H1 (cell line): ENCODE measurements around the gene OR5A1. TPM values are rescaled to one million over a fixed set of nuclear protein-coding genes. Genes with fewer than 3 reads are reported as not detected.

Source experiments
- CTCF ChIA-PET: fragments of 300-600 bp; sonication (Branson Sonifier 250); formaldehyde crosslinking; loops from one replicate; lab custom pipeline; 2021; ENCODE audit not compliant: partially characterized antibody; lab: Charles Lee
- POLR2A ChIA-PET: fragments of 300-600 bp; sonication (Branson Sonifier 250); formaldehyde crosslinking; loops from one replicate; lab custom pipeline; 2021; ENCODE audit warnings: inconsistent platforms; ENCODE audit not compliant: partially characterized antibody; lab: Charles Lee
- DNase-seq, 2 experiments: peaks; one replicate each; pipeline versions ENCODE4 v3.0.0 to v3.0.0-alpha.2; 2010 to 2022; ENCODE audit warnings: low spot score in 2 of 2, low read depth in 1 of 2, mixed read lengths in 1 of 2
- FAIRE-seq: peaks from 2 replicates; lab custom pipeline; 2011; peaks lifted over from hg19 to GRCh38; lab: Jason Lieb, UNC
- H2AFZ ChIP-seq: 2 replicates; pipeline ENCODE4 v1.8.1; 2012; ENCODE audit warnings: low read length, inconsistent platforms
- H2AK5ac ChIP-seq: 2 replicates; pipeline ENCODE4 v1.6.1; 2013; ENCODE audit warnings: low read depth, low read length
- H2BK120ac ChIP-seq: replicated peaks from 2 replicates; pipeline ENCODE3; 2013; ENCODE audit warnings: low read depth, low read length, inconsistent platforms
- H2BK12ac ChIP-seq: 2 replicates; pipeline ENCODE4 v1.6.1; 2013; ENCODE audit warnings: low read depth, low read length
- H2BK15ac ChIP-seq: 2 replicates; pipeline ENCODE4 v1.6.1; 2013; ENCODE audit warnings: low read length
- H2BK20ac ChIP-seq: 2 replicates; pipeline ENCODE4 v1.6.1; 2013; ENCODE audit warnings: low read length
- H2BK5ac ChIP-seq: 2 replicates; pipeline ENCODE4 v1.6.1; 2013; ENCODE audit warnings: low read depth, low read length
- H3K14ac ChIP-seq: 2 replicates; pipeline ENCODE4 v1.6.1; 2013; ENCODE audit warnings: inconsistent platforms; ENCODE audit not compliant: insufficient read length
- H3K18ac ChIP-seq: 2 replicates; pipeline ENCODE4 v1.6.1; 2013; ENCODE audit warnings: low read length; ENCODE audit errors: extremely low read depth
- H3K23ac ChIP-seq: 2 replicates; pipeline ENCODE4 v1.6.1; 2013; ENCODE audit warnings: inconsistent platforms; ENCODE audit not compliant: insufficient read length
- H3K23me2 ChIP-seq: 2 replicates; pipeline ENCODE4 v1.6.1; 2013; ENCODE audit warnings: low read depth, low read length
- H3K27ac ChIP-seq: 2 replicates; pipeline ENCODE4 v1.6.1; 2011; ENCODE audit warnings: low read depth, low read length, inconsistent platforms
- H3K27me3 ChIP-seq, 4 experiments: replicated peaks in 1 of 4; 1 replicate in 1 of 4; 2 replicates in 3 of 4; pipeline versions ENCODE4 v1.6.1 to v1.8.1; 2011 to 2013; ENCODE audit warnings: low read length in 3 of 4, mild to moderate bottlenecking in 3 of 4, inconsistent platforms in 2 of 4, mixed read lengths in 2 of 4, moderate library complexity in 1 of 4; ENCODE audit not compliant: control insufficient read depth in 3 of 4, insufficient read depth in 3 of 4; ENCODE audit errors: extremely low read depth in 1 of 4
- H3K36me3 ChIP-seq, 4 experiments: 2 replicates each; pipeline versions ENCODE4 v1.6.1 to v1.8.1; 2011 to 2013; ENCODE audit warnings: mild to moderate bottlenecking in 4 of 4, low read length in 3 of 4, moderate library complexity in 2 of 4, control low read depth in 1 of 4, inconsistent platforms in 1 of 4; ENCODE audit not compliant: insufficient read depth in 4 of 4, control insufficient read depth in 2 of 4
- H3K4ac ChIP-seq: replicated peaks from 2 replicates; pipeline ENCODE3; 2013; ENCODE audit warnings: low read length, low read depth, mixed read lengths, inconsistent platforms; ENCODE audit not compliant: insufficient read length
- H3K4me1 ChIP-seq, 4 experiments: replicated peaks in 1 of 4; 1 replicate in 1 of 4; 2 replicates in 3 of 4; pipeline versions ENCODE4 v1.6.1 to v1.8.1; 2011 to 2013; ENCODE audit warnings: low read length in 3 of 4, inconsistent platforms in 2 of 4, mixed read lengths in 1 of 4; ENCODE audit not compliant: insufficient read depth in 4 of 4, control insufficient read depth in 3 of 4
- H3K4me2 ChIP-seq, 2 experiments: 2 replicates each; pipeline versions ENCODE4 v1.6.1 to v1.8.1; 2011 to 2013; ENCODE audit warnings: low read depth in 2 of 2, low read length in 2 of 2, control low read depth in 1 of 2, inconsistent platforms in 1 of 2, mild to moderate bottlenecking in 1 of 2; ENCODE audit not compliant: insufficient read depth in 1 of 2
- H3K4me3 ChIP-seq, 4 experiments: fragments of 200-600, 300-600 bp in 1 of 4; sonication (generic), shearing (Covaris generic), sonication (Bioruptor Twin) in 1 of 4; 2 replicates each; pipeline versions ENCODE4 v1.5.1 to v1.8.1; 2011 to 2016; ENCODE audit warnings: low read length in 4 of 4, low read depth in 3 of 4, control low read depth in 2 of 4, inconsistent platforms in 2 of 4, mild to moderate bottlenecking in 2 of 4, mixed read lengths in 1 of 4, moderate library complexity in 1 of 4; ENCODE audit not compliant: insufficient read depth in 2 of 4; ENCODE audit errors: extremely low read depth in 1 of 4
- H3K56ac ChIP-seq: replicated peaks from 2 replicates; pipeline ENCODE3; 2013; ENCODE audit warnings: low read depth, mild to moderate bottlenecking, mixed read lengths, low read length, inconsistent platforms; ENCODE audit not compliant: insufficient read length
- H3K79me1 ChIP-seq: 2 replicates; pipeline ENCODE4 v1.6.1; 2013; ENCODE audit warnings: low read depth, low read length, control low read depth
- H3K79me2 ChIP-seq, 2 experiments: 2 replicates each; pipeline versions ENCODE4 v1.6.1 to v1.8.1; 2012 to 2013; ENCODE audit warnings: low read length in 2 of 2, mild to moderate bottlenecking in 2 of 2, inconsistent platforms in 1 of 2; ENCODE audit not compliant: insufficient read depth in 2 of 2, control insufficient read depth in 1 of 2
- H3K9ac ChIP-seq, 4 experiments: replicated peaks in 1 of 4; 1 replicate in 1 of 4; 2 replicates in 3 of 4; pipeline versions ENCODE4 v1.6.1 to v1.8.1; 2011 to 2013; ENCODE audit warnings: low read depth in 3 of 4, low read length in 3 of 4, control low read depth in 2 of 4, mild to moderate bottlenecking in 2 of 4, moderate library complexity in 2 of 4, inconsistent platforms in 1 of 4; ENCODE audit errors: extremely low read depth in 1 of 4
- H3K9me3 ChIP-seq, 2 experiments: 2 replicates each; pipeline versions ENCODE4 v1.6.1 to v1.8.1; 2012 to 2013; ENCODE audit warnings: mild to moderate bottlenecking in 2 of 2, moderate library complexity in 2 of 2, control low read depth in 1 of 2, inconsistent platforms in 1 of 2, low read depth in 1 of 2, low read length in 1 of 2, mixed read lengths in 1 of 2; ENCODE audit not compliant: insufficient read depth in 2 of 2
- H4K20me1 ChIP-seq, 2 experiments: replicated peaks in 1 of 2; 2 replicates each; pipeline versions ENCODE3 to v1.8.1; 2011 to 2013; ENCODE audit warnings: inconsistent platforms in 2 of 2, low read length in 2 of 2, mild to moderate bottlenecking in 1 of 2; ENCODE audit not compliant: insufficient read depth in 2 of 2, control insufficient read depth in 1 of 2
- H4K5ac ChIP-seq: 2 replicates; pipeline ENCODE4 v1.6.1; 2013; ENCODE audit warnings: low read length, low read depth, mixed read lengths, inconsistent platforms; ENCODE audit not compliant: insufficient read length
- H4K8ac ChIP-seq: 2 replicates; pipeline ENCODE4 v1.8.0; 2013; ENCODE audit warnings: mild to moderate bottlenecking, moderate library complexity, low read length, inconsistent platforms; ENCODE audit not compliant: insufficient read depth; ENCODE audit errors: extremely low read depth
- H4K91ac ChIP-seq: replicated peaks from 2 replicates; pipeline ENCODE3; 2013; ENCODE audit warnings: low read length, mixed read lengths, inconsistent platforms; ENCODE audit not compliant: insufficient read length
- CBX8 ChIP-seq: fragments of 300-800, 300-1000 bp; sonication (generic); IDR thresholded peaks from 2 replicates; pipeline ENCODE4 v1.7.1; 2016; ENCODE audit warnings: low read depth, low read length, borderline replicate concordance
- CHD1 ChIP-seq: IDR thresholded peaks from 2 replicates; pipeline ENCODE4 v1.6.1; 2012; ENCODE audit warnings: low read depth, low read length, improper control_type of control experiment
- CREB1 ChIP-seq: IDR thresholded peaks from 2 replicates; pipeline ENCODE4 v1.6.1; 2012; ENCODE audit warnings: inconsistent platforms
- EP300 ChIP-seq, 2 experiments: IDR thresholded peaks; 1 replicate in 1 of 2; 2 replicates in 1 of 2; pipeline ENCODE4 v1.6.1; 2011 to 2012; ENCODE audit warnings: low read depth in 2 of 2, low read length in 2 of 2, mild to moderate bottlenecking in 2 of 2, borderline replicate concordance in 1 of 2, inconsistent platforms in 1 of 2, moderate library complexity in 1 of 2
- JUN ChIP-seq: IDR thresholded peaks from 2 replicates; pipeline ENCODE4 v1.6.1; 2011; ENCODE audit warnings: low read depth, mild to moderate bottlenecking, improper control_type of control experiment, low read length
- JUND ChIP-seq: IDR thresholded peaks from 2 replicates; pipeline ENCODE4 v1.6.1; 2011; ENCODE audit warnings: mild to moderate bottlenecking, improper control_type of control experiment, low read length
- KDM5A ChIP-seq: fragments of 200-600 bp; IDR thresholded peaks from 2 replicates; pipeline ENCODE4 v1.7.1; 2012; ENCODE audit warnings: mild to moderate bottlenecking, low read length, inconsistent platforms, mixed read lengths
- NRF1 ChIP-seq: IDR thresholded peaks from 2 replicates; pipeline ENCODE4 v1.6.1; 2011; ENCODE audit warnings: mild to moderate bottlenecking, low read depth, low read length, improper control_type of control experiment
- PHF8 ChIP-seq: fragments of 200-600 bp; sonication (generic); conservative IDR thresholded peaks from 2 replicates; pipeline ENCODE4 v1.7.1; 2012; ENCODE audit warnings: low read depth, mild to moderate bottlenecking, inconsistent platforms, low read length, moderate library complexity
- TAF1 ChIP-seq: IDR thresholded peaks from 2 replicates; pipeline ENCODE4 v1.6.1; 2011; ENCODE audit warnings: mild to moderate bottlenecking, low read depth, low read length
- TBP ChIP-seq: IDR thresholded peaks from 2 replicates; pipeline ENCODE4 v1.6.1; 2011; ENCODE audit warnings: low read depth, low read length, improper control_type of control experiment
- YY1 ChIP-seq: IDR thresholded peaks from 2 replicates; pipeline ENCODE4 v1.6.1; 2011; ENCODE audit warnings: low read depth, mild to moderate bottlenecking, low read length
- WGBS, 2 experiments: shearing (Covaris generic) in 1 of 2; methylation state at CpG; one replicate each; pipeline versions ENCODE4 v1.1.6 to v1.1.7; 2013 to 2015; ENCODE audit warnings: low lambda C conversion rate in 2 of 2, mixed read lengths in 2 of 2, inconsistent platforms in 1 of 2, low coverage in 1 of 2, missing lambda C conversion rate in 1 of 2; ENCODE audit not compliant: insufficient replicate concordance in 2 of 2, insufficient coverage in 1 of 2, insufficient read length in 1 of 2; ENCODE audit errors: extremely low coverage in 1 of 2, missing lambda C conversion rate in 1 of 2; 5-methylcytosine and 5-hydroxymethylcytosine counted together
- polyA plus RNA-seq, 7 experiments: library from polyadenylated mRNA; depleted of rRNA in 3 of 7; stranded (reverse) in 5 of 7; unstranded in 2 of 7; fragments of >200 nt in 5 of 7; fragments of 200-250 nt in 2 of 7; gene quantifications; 1 replicate in 5 of 7; 2 replicates in 1 of 7; 4 replicates in 1 of 7; pipeline versions ENCODE4 v1.2.1 to v1.2.3, GENCODE V29; 2011 to 2013; ENCODE audit warnings: missing spikeins in 2 of 7, mixed read lengths in 2 of 7
- total RNA-seq: library from RNA; stranded (reverse); fragmentation: NEBNext Ultra II Directional; extraction: Animal tissue kit (Norgen Biotek cat#: 25700); gene quantifications from 2 replicates; pipeline ENCODE4 v1.2.1, GENCODE V29; 2021
- TF ChIP-seq, protein P1 (sequence below): IDR thresholded peaks from 2 replicates; pipeline ENCODE4 v1.6.1; 2012; ENCODE audit warnings: low read length, inconsistent platforms

Gene OR5A1
- total and polyA plus RNA-seq, 2 of the 8 experiments (the other 6 are each of a cell fraction or from before 2014, with no cell fraction given), result not detected

DNA sequence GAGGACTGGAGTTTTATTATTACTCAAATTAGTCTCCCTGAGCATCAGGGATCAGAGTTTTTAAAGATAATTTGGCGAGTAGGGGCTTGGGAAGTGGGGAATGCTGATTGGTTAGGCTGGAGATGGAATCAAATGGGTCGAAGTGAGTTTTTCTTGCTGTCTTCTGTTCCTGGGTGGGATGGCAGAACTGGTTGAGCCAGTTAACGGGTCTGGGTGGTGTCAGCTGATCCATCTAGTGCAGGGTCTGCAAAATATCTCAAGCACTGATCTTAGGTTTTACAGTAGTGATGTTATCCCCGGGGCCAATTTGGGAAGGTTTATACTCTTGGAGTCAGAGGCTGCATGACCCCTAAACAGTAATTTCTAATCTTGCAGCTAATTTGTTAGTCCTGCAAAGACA, 11.1 kb upstream of the OR5A1 start:
- Histone ChIP-seq H3K4me3 (no peak overlapping the region), H3K36me3 (no peaks in the 10 kb centered on the region), H2AFZ (peak overlapping the region; percentile 91), H2BK15ac (no peak overlapping the region), H2BK12ac (no peak overlapping the region), H3K4ac (no peak overlapping the region), H4K91ac (no peak overlapping the region), H3K56ac (no peak overlapping the region), H4K20me1 (no peaks in the 10 kb centered on the region), H3K79me1 (no peaks in the 10 kb centered on the region), H3K4me1 (peaks cover 3 to 7% (median 4%) of the 10 kb centered on the region in 4 experiments; a peak in 6 of 7 replicates), H2AK5ac (no peak overlapping the region), H4K5ac (no peak overlapping the region), H3K27ac (no peak overlapping the region), H3K9ac (no peak overlapping the region), H4K8ac (no peak overlapping the region), H3K9me3 (no peaks in the 10 kb centered on the region), H3K18ac (no peak overlapping the region), H3K27me3 (no peaks in the 10 kb centered on the region), H2BK5ac (no peak overlapping the region; the same call in 1 of the 2 replicates), H3K4me2 (no peak overlapping the region; a peak in 1 of 4 replicates), H2BK20ac (no peak overlapping the region; the same call in 1 of the 2 replicates), H3K23me2 (no peaks in the 10 kb centered on the region), H3K14ac (no peak overlapping the region), H3K23ac (no peak overlapping the region), H2BK120ac (no peak overlapping the region), H3K79me2 (no peaks in the 10 kb centered on the region)
- TF ChIP-seq, protein P1, sequence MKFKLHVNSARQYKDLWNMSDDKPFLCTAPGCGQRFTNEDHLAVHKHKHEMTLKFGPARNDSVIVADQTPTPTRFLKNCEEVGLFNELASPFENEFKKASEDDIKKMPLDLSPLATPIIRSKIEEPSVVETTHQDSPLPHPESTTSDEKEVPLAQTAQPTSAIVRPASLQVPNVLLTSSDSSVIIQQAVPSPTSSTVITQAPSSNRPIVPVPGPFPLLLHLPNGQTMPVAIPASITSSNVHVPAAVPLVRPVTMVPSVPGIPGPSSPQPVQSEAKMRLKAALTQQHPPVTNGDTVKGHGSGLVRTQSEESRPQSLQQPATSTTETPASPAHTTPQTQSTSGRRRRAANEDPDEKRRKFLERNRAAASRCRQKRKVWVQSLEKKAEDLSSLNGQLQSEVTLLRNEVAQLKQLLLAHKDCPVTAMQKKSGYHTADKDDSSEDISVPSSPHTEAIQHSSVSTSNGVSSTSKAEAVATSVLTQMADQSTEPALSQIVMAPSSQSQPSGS, result no peak
- TF ChIP-seq CHD1 (no peak), TBP (no peak), NRF1 (no peak), JUN (no peak), EP300 (IDR thresholded peaks at IDR 0.05; ENCODE audit: borderline replicate concordance in 1 of 2, low read depth in 2 of 2, low read length in 2 of 2) (no peak), KDM5A (no peak), CREB1 (no peak), PHF8 (no peak), YY1 (no peak), TAF1 (no peak), JUND (no peak), CBX8 (no peak)
- no peak for FAIRE-seq
- no peak for DNase-seq
- CTCF ChIA-PET, result interaction anchor here (1.4 to 2.7 kb wide), 6 partner anchors 8 to 253 kb away, joined by 3 to 9 read pairs (median 5); partner anchors contain the start of genes DTX4 and OR5A1
- 70% methylated on average over 4 of the region's 4 CpGs; no CpG with 5 or more reads in 1 of the 2 experiments for WGBS, 2 experiments
- POLR2A ChIA-PET, result interaction anchor here (1.5 kb wide), 2 partner anchors 170 to 253 kb away, joined by 4 to 5 read pairs; partner anchors contain the start of gene DTX4
